T1000 (cell line): ENCODE data around the gene MAPKBP1.

Experiments used
- DNase-seq: peaks from one replicate; lab custom pipeline; 2025; ENCODE audit warnings: mixed read lengths; lab: John Stamatoyannopoulos, UW

MAPKBP1 gene

DNA sequence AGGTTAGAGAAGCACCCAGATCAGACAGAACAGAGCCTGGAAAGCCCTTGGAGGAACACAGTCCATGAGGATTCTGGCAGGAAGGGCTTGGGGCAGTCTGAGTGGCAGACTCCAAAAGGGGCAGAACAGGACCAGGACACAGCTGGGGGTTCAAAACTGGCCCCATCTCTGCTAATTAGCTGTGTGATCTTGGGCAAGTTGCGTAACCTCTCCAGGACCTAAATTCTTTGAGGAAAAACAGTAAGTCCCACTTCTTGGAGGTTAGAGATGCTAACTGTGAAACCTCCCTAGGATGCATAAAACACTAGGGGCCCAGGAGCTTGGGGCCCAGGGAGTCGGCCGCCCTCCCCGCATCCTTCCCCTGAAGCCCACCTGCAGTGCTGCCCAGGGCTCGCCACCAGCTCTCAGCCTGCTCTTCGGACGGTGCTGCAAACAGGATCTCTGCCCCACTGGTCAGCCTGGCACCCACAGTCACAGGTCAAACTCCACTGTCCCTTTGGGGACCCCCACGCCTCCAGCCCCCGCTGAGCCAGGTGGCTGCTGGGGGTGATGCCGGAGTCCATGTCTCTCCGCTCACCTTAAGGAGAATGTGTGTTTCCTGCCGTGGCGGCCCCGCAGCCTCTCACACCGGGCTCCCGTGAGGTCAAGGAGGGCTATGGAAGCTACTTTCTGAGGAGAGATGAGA lies 76.3 kb downstream of the MAPKBP1 start:
- no peak for DNase-seq

DNA sequence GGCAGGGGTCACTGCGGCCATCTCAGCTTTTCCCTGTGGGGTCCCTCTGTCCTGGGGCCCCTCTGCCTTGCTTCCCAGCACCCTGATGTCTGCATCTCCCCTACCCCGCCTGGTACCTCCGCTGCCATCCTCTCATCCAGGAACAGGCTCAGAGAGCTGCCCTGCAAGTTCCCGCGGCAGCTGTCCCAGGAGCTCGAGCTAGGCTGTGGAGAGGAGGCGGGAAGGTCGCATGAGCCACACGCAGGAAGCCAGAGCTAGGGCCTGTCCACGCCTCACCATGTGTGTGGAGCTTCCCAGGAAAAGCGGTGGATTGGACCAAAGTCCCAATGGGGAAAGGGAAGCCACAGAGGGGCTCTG lies 76.9 kb downstream of the MAPKBP1 start:
- DNase-seq: no peak

DNA sequence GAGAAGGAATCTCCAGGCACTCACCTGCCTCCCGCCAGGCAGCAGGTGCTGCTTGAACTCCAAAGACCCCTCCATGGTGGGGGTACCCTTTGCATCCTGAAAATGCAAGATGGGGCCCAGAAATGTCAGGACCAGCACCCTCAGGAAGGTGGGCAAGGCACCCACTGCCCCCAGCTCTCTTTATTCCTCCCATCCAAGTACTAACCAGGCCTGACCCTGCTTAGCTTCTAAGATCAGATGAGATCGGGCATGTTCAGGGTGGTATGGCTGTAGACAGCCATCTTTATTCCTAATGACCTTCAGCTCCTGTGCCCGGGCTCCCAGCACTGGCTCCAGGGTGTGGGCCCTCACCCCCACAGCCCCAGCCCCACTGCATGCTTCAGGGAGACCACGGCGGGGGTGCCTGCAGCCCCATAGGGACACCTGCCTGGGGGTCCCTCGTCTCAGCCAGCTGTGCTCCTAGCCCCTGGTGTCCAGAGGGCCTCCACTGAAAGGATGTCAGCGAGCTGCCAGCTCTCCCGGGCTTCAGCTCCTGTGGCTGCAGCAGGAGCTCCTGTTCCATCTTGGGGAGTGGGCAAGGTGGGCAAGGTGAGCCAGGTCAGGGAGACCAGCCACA lies 77.6 kb downstream of the MAPKBP1 start:
- no peak for DNase-seq

DNA sequence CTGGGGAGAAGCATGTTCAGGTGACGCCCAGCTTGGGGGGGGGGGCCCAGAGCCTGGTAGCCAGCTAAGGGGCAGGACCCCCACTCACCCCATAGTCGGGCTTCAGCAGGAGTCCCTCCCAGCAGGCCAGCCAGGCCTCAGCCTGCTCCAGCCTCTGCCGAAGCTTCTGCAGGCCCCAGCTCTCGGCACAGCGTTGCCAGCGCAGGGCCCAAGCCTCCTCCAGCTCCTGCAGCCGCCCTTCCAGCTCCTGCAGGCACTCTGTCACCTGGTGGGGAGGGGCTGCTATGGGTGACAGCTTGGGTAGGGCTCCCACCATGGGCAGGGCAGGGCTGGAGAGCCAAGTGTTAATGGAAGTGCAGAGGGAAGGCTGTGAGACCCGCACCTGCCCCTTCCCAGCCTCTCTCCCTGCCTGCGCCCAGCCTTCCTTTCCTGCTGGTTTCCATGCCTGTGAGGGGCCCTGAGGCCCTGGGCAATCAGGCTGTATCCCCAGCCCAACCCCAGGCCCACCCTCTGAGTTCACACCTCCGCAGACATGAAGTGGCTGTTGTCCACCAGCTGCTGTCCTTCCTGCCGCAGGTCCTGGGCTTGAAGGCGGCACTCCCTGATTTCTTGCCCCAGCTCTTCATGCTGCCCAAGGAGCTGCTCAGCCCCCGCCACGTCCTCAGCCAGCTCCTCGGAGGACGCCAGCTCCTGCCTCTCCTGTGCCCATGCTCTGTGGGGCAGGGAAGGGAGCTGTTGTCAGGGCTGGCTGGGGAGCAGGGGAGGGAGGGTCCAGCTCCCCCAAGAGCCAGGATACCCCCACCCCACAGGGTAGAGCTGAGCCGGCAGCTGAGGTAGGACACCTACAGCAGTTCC lies 78.7 kb downstream of the MAPKBP1 start:
- DNase-seq: no peak

DNA sequence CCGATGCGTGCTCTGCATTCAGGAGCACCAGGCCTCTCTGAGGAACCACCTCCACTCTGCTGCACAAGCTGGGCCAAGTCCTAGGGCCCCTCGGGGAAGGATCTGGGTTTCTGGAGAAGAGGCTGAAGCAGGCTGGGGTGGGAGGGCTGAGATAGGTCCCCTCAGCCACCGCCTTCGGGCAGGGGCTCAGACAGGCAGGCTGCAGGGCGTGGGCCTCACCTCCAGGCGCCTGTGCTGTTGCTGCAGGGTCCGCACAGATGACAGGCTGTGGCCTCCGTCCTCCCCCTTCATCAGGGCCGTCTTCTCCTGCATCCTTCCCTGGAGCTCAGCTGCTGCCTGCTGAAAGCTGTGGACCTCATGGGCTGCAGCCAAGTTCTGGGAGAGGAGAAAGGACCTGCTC lies 79.5 kb downstream of the MAPKBP1 start:
- DNase-seq: no peak

DNA sequence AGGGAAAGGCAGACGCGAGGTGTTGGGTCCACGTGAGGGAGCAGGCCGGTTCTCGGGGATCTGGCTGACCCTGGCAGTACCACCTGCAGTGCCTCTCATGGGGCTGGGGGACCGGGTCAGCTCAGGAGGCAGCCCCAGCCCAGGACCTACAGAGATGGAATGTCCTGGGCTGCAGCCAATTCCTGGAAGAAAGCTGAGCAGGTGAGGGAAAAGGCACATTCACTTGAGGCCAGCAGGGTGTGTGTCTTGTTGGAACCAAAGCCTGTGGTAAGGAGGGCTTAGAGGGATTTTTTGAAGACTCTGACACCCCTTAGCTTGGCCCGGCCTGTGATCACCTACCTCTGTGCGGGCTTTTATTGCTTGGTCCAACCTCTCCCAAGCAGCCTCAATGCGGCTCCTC lies 80.2 kb downstream of the MAPKBP1 start:
- no peak for DNase-seq

DNA sequence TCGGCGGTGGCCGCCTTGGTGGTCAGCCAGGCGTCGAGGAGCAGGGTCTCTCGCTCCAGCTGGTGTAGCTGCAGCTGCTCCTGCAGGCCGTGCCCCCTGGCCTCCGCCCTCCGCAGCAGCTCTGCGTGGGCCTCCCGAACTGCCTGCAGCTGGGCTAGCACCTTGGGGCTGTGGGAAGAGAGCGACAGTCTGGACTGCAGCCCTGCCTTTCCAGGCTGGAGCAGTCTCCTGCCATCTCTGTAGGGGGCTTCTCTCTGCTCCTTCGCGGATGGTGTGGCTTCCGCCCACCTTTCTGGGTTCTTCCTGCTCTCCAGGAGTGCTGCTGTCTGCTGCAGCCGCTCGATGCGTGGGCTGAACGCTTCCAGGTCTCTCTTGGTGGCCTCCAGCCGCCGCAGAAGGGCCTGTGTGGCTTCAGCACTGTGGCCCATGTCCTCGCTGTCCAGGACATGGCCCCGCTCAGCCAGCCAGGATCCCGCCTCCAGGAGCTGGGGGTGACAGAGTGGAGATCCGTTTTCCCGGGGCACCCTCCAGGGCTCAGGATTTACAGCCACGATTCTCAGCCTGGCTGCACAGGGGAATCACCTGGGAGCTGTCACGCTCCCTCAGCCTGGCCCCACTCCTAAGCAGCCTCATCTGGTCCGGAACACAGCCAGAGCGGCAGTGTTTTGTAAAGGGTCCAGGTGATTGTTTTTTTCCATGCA lies 81.1 kb downstream of the MAPKBP1 start:
- no peak for DNase-seq

DNA sequence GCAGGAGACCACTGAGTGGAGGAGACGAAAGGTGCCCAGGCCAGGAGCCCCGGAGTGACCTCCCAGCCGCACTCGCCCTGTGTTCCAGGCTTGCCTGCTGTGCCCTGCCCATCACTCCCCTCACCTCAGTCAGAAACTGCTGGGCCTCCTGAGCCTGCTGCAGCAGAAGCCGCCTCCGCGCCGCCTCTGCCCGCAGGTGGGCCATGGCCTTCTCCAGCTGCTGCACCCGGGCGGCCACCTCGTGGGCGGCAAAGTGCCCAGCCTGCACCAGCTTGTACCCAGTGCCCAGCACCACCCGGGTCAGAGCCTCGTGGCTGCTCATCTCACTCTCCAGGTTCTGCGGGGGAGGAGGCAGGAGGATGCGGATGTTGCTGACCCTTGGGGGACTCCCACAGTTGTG lies 82.0 kb downstream of the MAPKBP1 start:
- no peak for DNase-seq

DNA sequence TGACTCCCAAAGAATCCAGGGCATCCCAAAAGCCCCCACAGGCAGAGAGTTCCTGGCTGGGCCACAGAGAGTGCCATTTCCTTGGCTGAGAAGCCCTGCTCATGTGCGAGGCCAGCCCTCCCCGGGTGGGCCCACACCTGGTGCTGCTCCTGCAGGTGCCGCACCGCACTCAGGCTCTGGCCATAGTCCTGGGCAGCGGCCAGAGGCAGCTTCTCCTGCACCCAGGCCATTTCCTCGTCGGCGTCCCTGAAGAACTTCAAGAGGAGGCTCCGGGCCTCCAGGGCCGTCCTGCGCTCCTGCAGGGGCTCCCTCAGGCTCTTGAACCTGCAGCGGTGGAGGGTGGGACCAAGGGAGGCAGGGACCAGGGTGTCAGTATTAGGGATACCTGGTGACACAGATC lies 82.4 kb downstream of the MAPKBP1 start:
- DNase-seq: no peak

DNA sequence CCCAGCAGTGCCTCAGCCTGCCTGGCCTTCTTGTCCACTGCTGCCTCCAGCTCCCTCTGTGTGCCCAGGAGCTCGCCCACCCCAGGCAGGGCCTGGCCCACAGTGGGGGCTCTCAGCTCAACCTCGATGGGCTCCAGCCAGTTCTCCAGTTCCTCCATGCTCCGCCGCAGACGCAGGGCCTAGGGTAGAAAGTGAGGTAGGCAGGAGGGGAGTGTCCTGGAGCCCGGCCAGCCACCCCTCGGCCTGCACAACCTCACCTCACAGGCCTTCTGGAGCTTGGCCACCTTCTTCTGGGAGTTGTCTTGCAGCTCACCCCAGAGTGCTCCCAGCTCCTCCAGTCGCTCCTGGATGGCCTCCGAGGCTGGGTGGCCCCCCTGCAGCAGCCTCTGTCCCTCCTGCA lies 83.0 kb downstream of the MAPKBP1 start:
- DNase-seq: no peak

DNA sequence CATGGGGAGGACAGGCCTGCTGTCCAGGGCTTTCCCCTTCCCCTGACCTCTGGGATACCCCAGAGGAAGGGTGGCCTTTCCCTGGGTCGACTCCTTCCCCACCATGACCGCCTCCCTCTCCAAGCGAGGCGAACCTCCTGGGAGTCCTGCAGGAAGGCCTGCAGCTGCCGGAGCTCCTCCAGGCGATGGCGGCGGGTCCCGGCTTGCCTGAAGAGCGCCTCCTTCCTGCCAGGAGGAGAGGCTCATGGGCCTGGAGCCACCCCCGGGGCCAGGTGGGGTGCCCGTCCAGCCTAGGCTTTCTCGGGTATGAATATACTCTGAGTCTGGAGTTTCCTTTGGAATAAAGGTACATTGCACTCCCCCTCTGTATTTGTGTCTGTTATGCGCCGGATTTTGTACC lies 84.5 kb downstream of the MAPKBP1 start:
- no peak for DNase-seq

DNA sequence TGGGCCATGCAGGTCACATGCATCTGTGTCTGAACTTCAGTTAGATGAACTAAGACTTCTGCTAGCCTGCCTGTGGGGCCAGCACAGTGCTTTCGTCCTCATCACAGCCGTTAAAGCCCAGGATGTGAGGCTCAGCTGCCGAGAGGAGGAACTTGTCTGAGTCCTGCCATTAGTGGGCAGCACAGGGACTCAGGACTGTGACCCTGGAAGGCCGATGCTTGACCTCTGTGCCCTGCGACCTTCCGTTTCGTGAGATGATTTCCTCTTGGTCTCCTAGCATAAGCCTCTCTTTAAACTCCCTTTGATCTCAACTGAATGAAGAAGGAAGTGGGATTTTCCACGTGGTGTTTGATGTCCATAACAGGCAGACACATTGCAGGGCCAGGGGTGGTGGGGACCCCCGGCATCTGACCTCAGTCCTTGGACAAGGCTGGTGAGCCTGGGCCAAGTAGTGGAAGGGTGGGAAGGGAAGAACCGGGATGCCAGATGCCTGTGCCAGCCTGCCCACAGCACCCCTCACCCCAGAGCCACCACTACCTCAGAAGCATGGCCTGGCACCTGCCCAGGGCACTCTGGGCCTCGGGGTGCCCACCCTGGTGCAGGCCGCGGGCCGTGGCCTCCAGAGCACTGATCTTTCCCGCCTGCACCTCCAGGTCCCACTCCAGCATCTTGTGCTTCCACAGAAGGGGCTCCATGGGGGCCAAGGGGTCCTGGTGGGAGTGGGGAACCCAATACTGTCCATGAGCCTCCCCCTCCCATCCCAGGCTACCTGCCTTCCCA lies 86.0 kb downstream of the MAPKBP1 start:
- no peak for DNase-seq

DNA sequence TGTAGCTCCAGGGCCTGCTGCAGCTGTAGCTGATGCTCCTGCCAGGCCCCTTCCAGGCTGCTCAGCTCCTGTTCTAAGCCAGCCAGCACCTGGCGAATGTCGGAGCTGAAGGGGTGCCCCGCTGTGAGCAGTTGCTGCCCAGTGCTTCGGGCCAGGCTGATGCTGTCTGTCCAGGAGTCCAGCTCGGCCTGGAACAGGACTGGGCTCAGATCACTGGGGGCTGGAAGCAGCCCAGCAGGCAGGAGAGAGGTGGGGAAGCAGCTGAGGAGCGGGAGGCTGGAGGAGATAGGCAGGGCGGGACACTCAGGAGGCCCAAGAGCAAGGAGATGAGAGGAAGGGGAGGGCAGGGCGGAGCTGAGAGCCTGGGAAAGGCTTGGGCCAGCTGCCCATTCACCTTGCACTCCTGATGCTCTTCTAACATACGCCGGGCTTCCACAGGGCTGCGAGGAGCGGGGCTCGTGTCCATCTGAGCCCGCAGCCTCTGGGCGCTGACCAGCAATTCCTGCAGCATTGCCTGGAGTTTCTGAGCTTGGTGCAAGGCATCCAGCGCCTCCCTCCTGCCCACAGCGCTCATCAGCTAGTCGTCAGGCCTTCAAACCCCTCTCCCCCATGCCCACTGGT lies 87.6 kb downstream of the MAPKBP1 start:
- DNase-seq: no peak

DNA sequence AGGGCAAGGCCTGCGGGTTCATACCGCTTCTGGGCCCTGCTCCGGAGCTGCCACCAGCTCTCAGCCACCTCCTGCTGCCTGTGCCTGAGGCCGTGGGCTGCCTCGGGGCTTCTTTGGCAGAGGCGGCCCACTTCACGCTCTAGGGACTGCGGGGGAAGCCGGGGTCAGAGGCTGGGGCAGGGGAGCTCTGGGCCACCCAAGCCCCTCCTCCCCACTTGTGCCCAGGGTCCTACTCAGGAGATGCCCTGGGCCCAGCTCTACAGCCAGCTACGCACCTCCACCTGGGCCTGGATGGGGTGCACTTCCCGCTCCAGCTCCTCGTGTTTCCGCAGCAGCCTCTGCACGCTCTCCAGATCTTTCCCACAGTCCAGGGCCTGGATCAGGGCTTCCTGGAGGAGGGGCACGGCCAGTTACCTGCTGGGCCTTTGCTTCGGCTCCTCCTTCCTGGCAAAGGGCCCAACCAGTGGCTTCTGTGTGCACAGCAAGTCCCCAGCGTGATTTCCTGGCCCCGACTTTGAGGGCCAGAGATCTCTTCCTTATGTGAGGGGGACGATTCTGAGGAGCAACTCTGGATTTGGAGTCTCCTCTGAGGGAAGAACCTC lies 88.3 kb downstream of the MAPKBP1 start:
- no peak for DNase-seq

DNA sequence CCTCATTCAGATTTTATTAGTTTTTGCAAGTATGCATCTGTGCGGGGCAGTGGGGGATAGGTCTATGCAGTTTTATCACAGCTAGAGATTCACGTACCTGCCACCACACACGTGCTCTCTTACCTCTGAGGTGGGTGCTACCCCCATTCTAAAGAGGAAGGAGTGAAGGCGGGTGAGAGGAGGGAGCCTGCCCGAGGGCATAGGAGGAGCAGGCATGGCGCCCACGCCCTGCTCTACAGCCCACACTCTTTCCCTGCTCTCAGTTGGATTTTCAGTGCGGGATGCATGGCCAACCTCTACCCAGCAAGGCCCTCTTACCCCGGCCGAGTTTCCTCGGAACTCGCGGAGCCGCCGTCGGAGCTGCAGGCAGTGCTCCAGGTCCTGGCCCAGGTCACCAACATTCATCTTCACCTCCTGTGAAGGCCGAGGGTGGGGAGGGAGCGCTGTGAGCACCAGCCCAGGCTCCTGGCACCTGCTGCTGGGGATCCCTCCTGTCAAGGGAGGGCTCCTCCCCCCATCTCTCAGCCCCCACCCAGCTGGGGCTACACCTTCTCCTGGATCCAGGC lies 91.3 kb downstream of the MAPKBP1 start:
- no peak for DNase-seq

DNA sequence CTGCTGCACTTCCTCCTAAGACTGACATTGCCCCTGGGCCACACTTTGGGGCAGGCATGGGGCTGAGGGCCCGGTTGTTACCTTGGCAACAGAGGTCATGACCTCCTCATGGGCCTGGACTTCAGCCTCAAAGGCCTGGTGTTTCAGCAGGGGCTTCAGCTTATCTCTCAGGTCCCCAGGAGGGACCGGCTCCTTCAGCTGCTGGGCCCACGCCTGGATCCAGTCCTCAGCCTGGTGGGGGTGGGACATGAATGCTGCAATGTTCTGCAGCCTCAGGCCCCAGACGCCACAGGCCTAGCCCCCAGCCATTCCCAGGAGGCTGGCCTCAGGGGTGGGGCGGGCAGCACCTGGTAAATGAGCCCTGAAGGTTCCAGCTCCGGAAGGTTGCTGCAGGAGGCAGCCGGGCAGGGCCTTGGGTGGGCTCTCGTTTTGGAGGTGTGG lies 92.0 kb downstream of the MAPKBP1 start:
- no peak for DNase-seq

DNA sequence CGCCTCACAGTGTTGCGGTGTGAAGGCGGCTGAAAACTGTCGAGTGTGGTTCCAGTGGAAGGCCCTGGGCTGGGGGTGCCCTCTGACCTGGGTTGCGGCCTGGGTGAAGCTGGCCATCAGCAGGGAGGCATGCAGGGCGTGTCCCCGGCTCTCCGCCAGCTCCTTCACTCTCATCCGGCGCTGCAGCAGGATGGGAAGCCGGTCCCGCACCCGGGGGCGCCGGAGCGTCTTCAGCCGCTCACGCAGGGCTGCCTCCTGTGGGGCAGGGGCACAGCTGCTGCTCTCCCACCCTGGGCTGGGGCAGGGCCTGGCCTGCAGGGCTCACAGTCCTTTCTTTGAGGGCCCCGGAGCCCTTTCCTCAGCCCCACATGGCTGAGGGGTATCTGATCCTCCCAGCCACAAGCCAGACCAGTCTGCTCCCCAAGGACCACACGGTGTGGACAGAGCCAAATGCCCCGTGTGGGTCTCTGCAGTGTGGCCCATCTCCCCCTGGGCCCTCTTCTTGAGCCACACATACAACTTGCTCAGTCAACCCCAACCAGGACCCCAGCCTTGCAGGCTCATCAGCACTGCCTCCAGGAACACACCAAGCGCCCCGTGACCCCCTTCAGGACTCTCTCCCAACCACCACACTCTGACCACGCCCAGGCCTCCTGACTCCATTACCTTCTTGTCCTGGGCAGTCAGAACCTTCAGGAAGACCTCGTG lies 92.7 kb downstream of the MAPKBP1 start:
- no peak for DNase-seq

DNA sequence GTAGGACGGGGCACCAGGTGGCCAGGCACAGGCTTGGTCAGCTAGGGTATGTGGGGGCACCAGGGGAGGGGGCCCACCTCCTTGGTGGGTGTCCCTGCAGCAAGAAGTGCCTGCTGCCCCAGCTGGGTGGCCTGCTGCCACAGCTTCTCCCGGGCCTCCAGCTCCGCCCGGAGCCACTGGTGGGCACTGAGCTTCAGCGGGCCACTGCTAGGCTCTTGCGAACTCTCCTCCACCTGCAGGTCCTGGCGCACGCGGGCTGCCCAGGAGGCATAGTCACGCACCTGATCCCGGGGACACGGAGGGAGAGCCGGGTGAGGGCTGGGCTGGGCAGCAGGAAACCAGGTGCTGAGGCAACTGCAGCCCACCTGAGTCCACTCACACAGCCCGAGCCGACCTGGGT lies 94.0 kb downstream of the MAPKBP1 start:
- no peak for DNase-seq

DNA sequence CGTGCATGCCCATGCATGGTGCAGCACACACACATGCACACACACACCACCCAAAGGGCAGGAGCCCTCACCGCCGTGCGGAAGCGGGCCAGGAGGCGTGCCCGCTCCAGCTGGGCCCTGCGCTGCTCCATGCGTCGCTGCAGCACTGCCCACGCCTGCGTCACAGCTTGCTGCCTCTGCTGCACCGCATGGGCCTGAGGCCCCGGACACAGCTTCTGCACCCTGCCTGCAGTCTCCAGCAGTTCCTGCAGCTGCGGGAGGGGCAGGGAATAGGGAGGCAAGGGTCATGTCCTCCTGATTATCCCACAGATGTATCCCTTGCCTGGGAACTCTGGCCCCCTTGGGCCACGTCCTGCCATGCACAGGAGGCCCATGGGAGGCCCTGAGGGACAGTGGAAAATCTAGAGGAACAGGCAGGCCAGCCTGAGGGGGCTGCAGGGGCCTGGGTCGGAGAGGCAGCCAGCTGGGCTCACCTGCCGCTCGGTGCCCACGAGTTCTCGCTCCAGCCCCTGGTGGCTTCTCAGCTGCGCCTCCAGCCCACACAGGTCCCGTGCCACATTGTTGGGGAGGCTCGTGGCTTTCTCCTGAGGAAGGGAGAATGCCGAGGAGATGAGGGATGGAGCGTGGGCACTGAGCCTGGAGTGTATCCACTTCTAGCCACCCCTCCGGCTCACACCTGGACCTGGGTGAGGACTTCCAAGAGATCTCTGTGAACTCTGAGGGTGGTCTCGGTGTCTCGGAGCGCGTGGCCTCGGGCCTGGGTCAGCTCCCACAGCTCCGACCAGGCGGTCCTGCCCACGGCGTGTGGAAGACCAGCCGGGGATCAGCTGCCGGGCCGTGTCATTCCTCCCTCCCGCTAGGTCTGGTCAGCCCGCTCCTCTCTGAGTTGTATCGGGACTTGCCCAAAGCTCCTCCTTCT lies 95.7 kb downstream of the MAPKBP1 start:
- DNase-seq: no peak
